Measurements from ENCODE around the gene NECTIN3.

DNA sequence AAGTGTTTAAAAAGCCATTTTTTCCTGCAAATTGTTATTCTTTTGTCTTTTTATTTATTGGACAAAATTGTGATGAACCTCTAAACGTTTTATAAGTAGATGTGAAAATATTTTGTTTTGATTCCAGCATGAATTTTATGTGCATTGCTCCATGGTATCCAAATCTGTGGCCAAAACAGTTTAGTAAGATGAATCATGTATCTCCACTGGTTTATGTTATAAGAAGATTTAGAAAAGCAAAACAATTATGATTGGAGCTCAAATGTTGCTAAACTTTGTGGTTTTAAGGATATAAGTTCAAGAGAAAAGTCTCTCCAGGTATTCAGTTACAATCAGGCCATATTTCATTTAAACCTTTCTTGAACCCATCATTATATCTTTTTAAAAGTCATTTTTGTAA lies 80.9 kb downstream of the NECTIN3 start:
- TF ChIP-seq, protein P1, sequence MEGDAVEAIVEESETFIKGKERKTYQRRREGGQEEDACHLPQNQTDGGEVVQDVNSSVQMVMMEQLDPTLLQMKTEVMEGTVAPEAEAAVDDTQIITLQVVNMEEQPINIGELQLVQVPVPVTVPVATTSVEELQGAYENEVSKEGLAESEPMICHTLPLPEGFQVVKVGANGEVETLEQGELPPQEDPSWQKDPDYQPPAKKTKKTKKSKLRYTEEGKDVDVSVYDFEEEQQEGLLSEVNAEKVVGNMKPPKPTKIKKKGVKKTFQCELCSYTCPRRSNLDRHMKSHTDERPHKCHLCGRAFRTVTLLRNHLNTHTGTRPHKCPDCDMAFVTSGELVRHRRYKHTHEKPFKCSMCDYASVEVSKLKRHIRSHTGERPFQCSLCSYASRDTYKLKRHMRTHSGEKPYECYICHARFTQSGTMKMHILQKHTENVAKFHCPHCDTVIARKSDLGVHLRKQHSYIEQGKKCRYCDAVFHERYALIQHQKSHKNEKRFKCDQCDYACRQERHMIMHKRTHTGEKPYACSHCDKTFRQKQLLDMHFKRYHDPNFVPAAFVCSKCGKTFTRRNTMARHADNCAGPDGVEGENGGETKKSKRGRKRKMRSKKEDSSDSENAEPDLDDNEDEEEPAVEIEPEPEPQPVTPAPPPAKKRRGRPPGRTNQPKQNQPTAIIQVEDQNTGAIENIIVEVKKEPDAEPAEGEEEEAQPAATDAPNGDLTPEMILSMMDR (IDR thresholded peaks at IDR 0.05): no peak
- no peak for TF ChIP-seq POLR2A (IDR thresholded peaks at IDR 0.05)
